GM18907 (cell line): ENCODE data around the gene ATP2C2.
"Not testable (repeated sequence)": the region's sequence is repeated elsewhere in the genome, so short reads cannot be mapped to it uniquely, and the experiment has no call there.

Experiments used
- ATAC-seq: cut with Tn5 transposase; IDR thresholded peaks from one replicate; pipeline ENCODE4 v1.9.1; 2021; ENCODE audit warnings: mild to moderate bottlenecking, moderate library complexity; ENCODE audit not compliant: unreplicated experiment

The ATP2C2 gene

GRCh38 chr16:84418056-84418849 lies 49.9 kb downstream of the ATP2C2 start:
- no peak for ATAC-seq

GRCh38 chr16:84419730-84420129 lies 51.4 kb downstream of the ATP2C2 start:
- no peak for ATAC-seq

- not testable (repeated sequence) for ATAC-seq
Observed at GRCh38 chr16:84420556-84420955, 52.2 kb downstream of the ATP2C2 start.

- ATAC-seq = no peak
Observed at GRCh38 chr16:84421081-84421937, 53.0 kb downstream of the ATP2C2 start.

- ATAC-seq = no peak
Observed at GRCh38 chr16:84421938-84422220, 53.5 kb downstream of the ATP2C2 start.

GRCh38 chr16:84423416-84423837 lies 55.1 kb downstream of the ATP2C2 start:
- ATAC-seq = no peak

- no peak for ATAC-seq
Observed at GRCh38 chr16:84425696-84426095, 57.4 kb downstream of the ATP2C2 start.

- no peak for ATAC-seq
Observed at GRCh38 chr16:84426804-84427203, 58.5 kb downstream of the ATP2C2 start.

GRCh38 chr16:84427553-84427952 lies 59.2 kb downstream of the ATP2C2 start:
- no peak for ATAC-seq

GRCh38 chr16:84430860-84431259 lies 62.5 kb downstream of the ATP2C2 start:
- ATAC-seq = no peak

- no peak for ATAC-seq
Observed at GRCh38 chr16:84434800-84435199, 66.5 kb downstream of the ATP2C2 start.

- no peak for ATAC-seq
Observed at GRCh38 chr16:84436196-84436595, 67.9 kb downstream of the ATP2C2 start.

GRCh38 chr16:84438971-84439696 lies 70.8 kb downstream of the ATP2C2 start:
- ATAC-seq = no peak

GRCh38 chr16:84442416-84443145 lies 74.2 kb downstream of the ATP2C2 start:
- ATAC-seq = no peak

- no peak for ATAC-seq
Observed at GRCh38 chr16:84443166-84443802, 74.9 kb downstream of the ATP2C2 start.

- no peak for ATAC-seq
Observed at GRCh38 chr16:84444476-84444875, 76.1 kb downstream of the ATP2C2 start.

- ATAC-seq = no peak
Observed at GRCh38 chr16:84446084-84446483, 77.7 kb downstream of the ATP2C2 start.

- ATAC-seq = no peak
Observed at GRCh38 chr16:84446596-84447392, 78.5 kb downstream of the ATP2C2 start.

GRCh38 chr16:84448444-84448843 lies 80.1 kb downstream of the ATP2C2 start:
- no peak for ATAC-seq
